Pericardium fibroblast (primary cell): Measurements from ENCODE around the gene TMEM130. TPM values are rescaled to one million over a fixed set of nuclear protein-coding genes. Genes with fewer than 3 reads are reported as not detected.

Experiments used
- total RNA-seq: library from RNA; depleted of rRNA; stranded (reverse); fragments of >200 nt; gene quantifications from 2 replicates; pipeline ENCODE4 v1.2.3, GENCODE V29; 2015

TMEM130 gene, protein sequence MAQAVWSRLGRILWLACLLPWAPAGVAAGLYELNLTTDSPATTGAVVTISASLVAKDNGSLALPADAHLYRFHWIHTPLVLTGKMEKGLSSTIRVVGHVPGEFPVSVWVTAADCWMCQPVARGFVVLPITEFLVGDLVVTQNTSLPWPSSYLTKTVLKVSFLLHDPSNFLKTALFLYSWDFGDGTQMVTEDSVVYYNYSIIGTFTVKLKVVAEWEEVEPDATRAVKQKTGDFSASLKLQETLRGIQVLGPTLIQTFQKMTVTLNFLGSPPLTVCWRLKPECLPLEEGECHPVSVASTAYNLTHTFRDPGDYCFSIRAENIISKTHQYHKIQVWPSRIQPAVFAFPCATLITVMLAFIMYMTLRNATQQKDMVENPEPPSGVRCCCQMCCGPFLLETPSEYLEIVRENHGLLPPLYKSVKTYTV
- total RNA-seq = under 0.01 and 1.8 TPM in 2 replicates

DNA sequence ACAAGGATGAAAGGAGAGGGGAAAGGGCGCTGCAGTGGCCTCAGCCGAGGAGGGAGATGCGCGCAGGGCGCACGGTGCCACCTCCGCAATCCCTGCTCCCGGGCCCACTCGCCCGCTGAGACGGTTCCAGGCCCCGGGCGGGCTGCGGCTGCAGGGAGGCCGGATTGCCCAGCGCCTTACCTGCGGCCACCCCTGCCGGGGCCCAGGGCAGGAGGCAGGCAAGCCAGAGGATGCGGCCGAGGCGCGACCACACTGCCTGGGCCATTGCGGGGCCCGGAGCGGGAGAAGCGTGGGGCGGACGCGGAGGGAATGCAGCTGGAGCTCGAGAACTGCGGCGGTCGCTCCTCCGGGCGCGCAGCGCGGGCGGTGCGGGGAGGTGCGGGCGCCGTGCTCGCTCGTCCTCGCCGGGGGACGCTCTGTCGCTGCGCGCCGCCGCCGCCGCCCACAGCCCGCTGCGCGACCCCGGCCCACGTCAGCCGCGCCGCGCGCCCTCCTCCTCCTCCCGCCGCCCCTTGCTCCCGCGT lies at the start of gene TMEM130:
Gene TMEM130, minus strand, starts transcription at position 418 of the 524 bp plus-strand sequence. Its CDS starts 153 bp downstream, at position 265.

DNA sequence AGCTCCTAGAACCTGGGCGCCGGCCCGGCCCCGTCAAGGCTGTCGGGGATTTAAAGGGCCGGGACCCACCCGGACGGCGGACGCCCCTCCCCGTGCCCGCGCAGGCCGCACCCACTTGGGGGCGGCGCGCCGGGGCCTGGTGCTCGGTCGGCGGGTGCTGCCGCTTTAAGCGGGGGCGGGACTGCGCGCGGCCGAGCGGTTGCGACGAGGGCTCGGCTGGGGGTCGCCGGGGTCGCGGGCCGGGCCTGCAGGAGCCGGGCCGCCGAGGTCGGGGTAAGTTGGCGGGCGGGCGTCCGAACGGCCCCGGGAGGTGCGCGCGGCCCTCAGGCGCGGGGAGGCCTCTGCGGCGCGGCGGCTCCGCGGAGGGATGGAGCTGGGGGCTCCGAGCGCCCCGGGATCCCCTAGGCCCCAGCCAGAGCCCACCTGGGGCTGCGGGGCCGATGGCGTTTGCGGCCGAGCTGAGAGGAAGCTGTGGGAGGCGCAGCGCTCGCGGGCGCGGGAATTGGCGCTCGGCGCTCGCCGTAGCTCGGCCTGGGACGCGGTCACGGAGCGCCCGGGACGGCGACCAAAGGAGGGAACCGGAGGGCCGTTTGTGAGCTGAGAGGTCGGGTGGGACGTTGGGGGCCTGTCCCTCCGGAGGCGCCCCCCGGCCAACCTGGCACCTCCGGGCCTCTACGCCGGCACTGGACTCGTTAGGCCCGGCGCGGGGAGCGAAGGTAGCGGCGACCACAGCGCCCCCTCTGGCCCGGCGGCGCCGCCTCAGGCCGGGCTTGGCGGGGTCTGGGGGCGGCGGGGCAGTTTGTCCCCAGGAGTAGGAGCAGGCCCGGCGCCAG lies 8.8 kb upstream of the TMEM130 start, which contains the start of gene TRRAP:
Gene TRRAP, plus strand, starts transcription at position 168 of the 833 bp plus-strand sequence. CDS start 2,619 bp downstream, outside the sequence.

Other genes starting within 250 kb of the TMEM130 start
- gene TRRAP, start 8.5 kb upstream of the TMEM130 start, total RNA-seq = 11.4 and 17.4 TPM in 2 replicates